Spleen (tissue), 7 donors: ENCODE results near the gene SMIM7.

Experiments used
- CTCF ChIP-seq, 11 experiments: fragments of 200-600 bp in 7 of 11; fragments of 450-650 bp in 4 of 11; sonication (generic) in 4 of 11; IDR thresholded peaks in 8 of 11; conservative IDR thresholded peaks in 3 of 11; 1 replicate in 7 of 11; 2 replicates in 4 of 11; pipeline versions ENCODE4 v1.4.0 to v1.8.0; 2016 to 2021; ENCODE audit warnings: antibody characterized with exemption in 11 of 11, inconsistent platforms in 4 of 11, mild to moderate bottlenecking in 1 of 11
- POLR2A ChIP-seq, 3 donors: fragments of 450-650 bp; IDR thresholded peaks; one replicate each; pipeline ENCODE4 v1.5.1; 2017; ENCODE audit warnings: antibody characterized with exemption in 3 of 3, mild to moderate bottlenecking in 1 of 3
- POLR2AphosphoS5 ChIP-seq, 3 donors: sonication (generic); formaldehyde crosslinking; IDR thresholded peaks; one replicate each; pipeline ENCODE4 v1.5.1; 2017; ENCODE audit warnings: antibody characterized with exemption in 3 of 3
- donor health status: DM: no; HTN: no; CAD: no; lungs with moderate emphysema.
- donor health status: DM: no; HTN: no; CAD: no.
- donor health status: DM: no; HTN: no; CAD: no.

- TF ChIP-seq CTCF (IDR thresholded peaks at IDR 0.05 in 8 of 11, conservative IDR thresholded peaks at IDR 0.05 in 3 of 11) (no peak), POLR2A (IDR thresholded peaks at IDR 0.05) (no peak), POLR2AphosphoS5 (IDR thresholded peaks at IDR 0.05) (no peak)
Measured at GRCh38 chr19:16614941-16615340, 45.0 kb downstream of the SMIM7 start.
